Stimulated activated CD4-positive, alpha-beta T cell treated with anti-CD3 and anti-CD28 coated beads, Interleukin-1b, Interleukin-23, amount 100 ng/mL, for 1 hour (primary cell): Measurements from ENCODE around the gene PPIL6.

Source experiments
- DNase-seq, 2 donors: peaks; one replicate each; pipeline ENCODE4 v3.0.0-alpha.2; 2020; ENCODE audit warnings: low read depth in 2 of 2

Gene PPIL6

GRCh38 chr6:109440331-109441068 lies at the start of gene PPIL6, which contains the start of gene SMPD2:
PPIL6 (minus strand) TSS chr6:109440628; CDS start chr6:109440590, 38 bp downstream.
SMPD2 (plus strand) TSS chr6:109440724; CDS start chr6:109441122, 398 bp downstream.
- peak; percentile 45 to 60 for DNase-seq

DNA sequence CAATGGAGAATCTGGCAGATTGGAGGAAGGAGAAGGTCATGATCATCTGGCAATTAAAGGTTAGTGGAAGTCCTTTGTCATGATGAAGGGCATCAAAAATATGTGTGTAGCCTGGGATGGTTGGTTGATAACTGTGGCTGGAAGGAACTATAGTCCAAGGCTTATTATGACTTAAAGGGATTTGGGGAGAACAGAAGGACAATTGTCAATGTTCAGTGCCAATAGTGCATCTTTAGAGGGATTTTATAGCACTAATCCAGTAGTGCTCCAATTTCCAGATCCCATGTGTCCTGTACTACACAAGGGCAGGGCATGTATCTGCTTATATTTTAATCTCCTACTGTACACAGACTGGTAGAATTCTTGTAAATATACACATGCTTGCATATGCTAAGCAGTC lies 47.6 kb upstream of the PPIL6 start:
- DNase-seq = no peak

- DNase-seq = no peak
These were observed 45.6 kb upstream of the PPIL6 start for GRCh38 chr6:109486068-109486467.

GRCh38 chr6:109485266-109485935 lies 45.0 kb upstream of the PPIL6 start:
- no peak for DNase-seq

DNA sequence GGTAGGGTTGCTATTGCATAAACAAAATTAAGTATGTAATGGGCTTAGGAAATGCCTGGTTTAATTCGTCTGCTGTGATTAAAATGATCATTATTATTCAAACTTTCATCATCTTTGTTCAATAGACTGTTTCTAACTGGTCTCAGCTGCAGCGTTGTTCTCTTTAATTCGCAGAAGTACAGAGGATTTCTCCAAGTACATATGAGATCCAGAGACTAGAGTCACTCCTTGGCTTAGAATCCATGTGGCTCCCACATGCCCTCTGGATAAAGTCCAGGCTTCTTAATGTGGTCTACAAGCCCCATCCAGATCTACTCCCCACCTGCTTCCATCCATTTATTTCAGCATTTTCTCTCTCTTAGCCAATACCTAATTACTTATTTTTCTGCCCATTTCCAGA lies 43.7 kb upstream of the PPIL6 start:
- no peak for DNase-seq

DNA sequence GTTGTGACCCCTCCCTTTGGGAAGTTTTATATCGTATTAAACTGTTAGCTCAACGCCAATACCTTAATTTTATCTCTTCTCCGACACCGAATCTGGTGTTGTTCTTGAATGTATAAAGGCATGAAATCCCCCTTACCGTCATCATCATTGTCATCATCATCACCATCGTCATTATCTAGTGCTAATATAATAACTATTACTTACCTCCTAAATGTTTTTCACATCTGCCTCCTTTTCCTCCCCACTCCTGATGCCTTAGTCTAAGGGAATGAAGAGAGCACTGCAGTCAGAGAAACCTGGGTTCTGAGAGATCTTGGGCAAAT lies 43.3 kb upstream of the PPIL6 start:
- DNase-seq = no peak

DNA sequence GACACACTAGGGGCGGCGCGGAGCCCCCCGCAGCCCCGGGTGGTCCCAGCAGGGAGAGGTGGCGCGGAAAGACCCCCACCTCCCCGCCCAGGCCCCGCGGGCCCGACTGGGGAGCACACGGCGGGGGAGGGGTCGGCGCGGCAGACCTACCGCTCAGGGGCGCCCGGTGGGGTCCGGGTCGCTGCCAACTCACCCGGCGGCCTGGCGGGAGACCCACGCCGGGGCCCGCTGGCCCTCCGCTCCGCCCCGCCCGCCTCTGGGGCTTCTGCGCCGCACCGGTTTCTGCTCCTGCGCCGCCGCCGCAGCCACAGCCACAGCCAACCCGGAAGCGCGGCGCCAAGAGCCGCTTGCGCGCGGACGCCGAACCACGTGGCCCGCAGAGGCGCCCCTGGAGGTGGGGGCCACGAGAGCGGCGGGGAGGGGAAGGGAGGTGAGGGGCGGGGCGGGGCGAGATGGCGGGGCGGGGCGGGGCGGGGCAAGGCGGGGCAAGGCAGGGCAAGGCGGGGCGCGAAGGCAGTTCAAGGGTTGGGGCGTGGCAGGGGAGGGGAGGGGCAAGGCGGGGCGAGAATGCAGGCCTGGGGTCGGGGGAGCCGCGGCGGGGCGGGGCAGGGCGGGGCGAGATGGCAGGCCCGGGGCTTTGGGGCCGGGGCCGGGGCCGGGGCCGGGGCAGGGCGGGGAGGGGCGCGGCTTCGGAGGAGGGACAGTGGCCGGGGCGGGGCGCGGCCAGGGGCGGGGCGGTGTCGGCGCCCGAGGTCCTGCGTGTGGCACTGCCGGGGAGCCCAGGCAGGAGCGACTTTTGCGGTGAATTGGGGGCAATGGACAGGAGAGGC lies 42.7 kb upstream of the PPIL6 start, which contains the start of gene ZBTB24:
ZBTB24 (minus strand) TSS at position 315 of the 830 bp plus-strand sequence. CDS start 1,193 bp downstream, outside the sequence.
- DNase-seq = peak; percentile 69 to 71

- DNase-seq = no peak
These were observed 40.6 kb upstream of the PPIL6 start for GRCh38 chr6:109480993-109481480.

DNA sequence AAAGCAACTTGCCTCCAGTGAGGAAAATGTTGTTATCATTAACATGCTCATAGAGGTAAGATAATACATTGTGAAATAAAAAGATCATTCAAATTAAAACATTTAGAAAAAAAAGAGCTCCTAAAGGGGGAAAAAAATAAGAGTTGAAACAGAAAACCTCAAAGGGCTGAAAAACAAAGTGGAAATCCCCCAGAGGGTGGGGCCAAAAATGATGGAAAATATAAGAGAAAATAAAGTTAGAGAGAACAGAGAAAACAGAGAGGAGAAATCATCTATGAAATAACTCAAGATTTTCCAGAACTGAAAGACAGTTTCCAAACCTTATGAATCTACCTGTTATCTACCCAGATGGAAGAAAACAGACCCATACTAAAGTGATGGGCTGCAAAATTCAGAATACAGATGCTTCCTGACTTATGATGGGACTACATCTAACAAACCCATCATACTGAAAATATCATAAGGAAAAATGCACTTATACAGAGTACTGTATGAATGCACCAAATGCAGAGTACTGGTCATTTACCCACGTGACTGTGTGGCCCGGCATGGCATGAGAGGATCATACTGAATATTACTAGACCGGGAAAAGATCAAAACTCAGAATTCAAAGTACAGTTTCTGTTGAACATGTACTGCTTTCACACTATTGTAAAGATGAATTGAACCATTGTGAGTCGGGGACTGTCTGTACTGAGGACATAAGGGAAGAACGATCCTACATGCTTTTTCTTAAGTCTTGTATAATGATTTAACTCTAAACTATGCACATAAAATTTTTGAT lies 38.6 kb upstream of the PPIL6 start:
- DNase-seq = no peak

DNA sequence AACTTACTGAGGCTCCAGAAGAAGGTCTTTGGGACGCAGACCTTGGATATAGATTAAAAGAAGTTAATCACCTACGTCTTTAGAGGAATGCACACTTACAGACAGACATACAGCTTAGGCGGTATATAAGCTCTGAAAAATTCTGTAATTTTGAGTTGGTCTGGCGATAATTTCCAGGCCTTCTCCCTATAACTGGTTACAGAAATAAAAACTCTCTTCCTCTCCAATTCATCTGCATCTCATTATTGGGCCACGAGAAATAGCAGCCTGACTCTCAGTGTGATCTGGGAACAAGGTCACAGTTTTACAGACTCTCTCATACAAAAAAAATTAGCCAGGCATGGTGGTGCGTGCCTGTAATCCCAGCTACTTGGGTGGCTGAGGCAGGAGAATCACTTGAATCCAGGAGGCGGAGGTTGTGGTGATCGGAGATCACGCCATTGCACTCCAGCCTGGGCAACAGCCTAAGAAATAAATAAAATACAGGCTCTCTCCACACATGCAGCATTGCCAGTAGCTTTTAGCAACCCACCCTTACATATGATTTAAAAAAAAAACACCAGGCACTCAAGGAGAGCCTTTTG lies 37.9 kb upstream of the PPIL6 start:
- no peak for DNase-seq

GRCh38 chr6:109477725-109478124 lies 37.3 kb upstream of the PPIL6 start:
- no peak for DNase-seq

- no peak for DNase-seq
These were observed 36.8 kb upstream of the PPIL6 start for GRCh38 chr6:109477184-109477583.

DNA sequence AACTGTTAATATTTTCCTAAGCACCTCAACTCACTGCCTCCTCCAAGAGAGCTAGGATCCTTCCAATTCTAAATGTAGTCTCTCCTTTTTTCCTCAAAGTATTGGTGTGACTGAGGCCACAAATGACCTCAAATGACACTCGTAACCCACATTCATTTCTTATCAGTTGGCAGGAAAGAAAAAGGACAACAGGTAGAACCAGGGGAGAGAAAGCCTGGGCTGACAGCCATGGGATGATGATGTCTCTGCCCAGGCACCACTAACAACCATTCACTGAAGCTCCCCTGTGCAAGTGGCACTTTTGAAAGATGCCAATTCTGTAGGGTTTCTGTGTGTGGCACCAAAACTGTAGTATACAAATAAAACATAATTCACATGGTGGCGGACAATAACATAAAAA lies 35.2 kb upstream of the PPIL6 start:
- DNase-seq = no peak

GRCh38 chr6:109474995-109475394 lies 34.6 kb upstream of the PPIL6 start:
- DNase-seq = no peak

GRCh38 chr6:109473120-109473519 lies 32.7 kb upstream of the PPIL6 start:
- no peak for DNase-seq

DNA sequence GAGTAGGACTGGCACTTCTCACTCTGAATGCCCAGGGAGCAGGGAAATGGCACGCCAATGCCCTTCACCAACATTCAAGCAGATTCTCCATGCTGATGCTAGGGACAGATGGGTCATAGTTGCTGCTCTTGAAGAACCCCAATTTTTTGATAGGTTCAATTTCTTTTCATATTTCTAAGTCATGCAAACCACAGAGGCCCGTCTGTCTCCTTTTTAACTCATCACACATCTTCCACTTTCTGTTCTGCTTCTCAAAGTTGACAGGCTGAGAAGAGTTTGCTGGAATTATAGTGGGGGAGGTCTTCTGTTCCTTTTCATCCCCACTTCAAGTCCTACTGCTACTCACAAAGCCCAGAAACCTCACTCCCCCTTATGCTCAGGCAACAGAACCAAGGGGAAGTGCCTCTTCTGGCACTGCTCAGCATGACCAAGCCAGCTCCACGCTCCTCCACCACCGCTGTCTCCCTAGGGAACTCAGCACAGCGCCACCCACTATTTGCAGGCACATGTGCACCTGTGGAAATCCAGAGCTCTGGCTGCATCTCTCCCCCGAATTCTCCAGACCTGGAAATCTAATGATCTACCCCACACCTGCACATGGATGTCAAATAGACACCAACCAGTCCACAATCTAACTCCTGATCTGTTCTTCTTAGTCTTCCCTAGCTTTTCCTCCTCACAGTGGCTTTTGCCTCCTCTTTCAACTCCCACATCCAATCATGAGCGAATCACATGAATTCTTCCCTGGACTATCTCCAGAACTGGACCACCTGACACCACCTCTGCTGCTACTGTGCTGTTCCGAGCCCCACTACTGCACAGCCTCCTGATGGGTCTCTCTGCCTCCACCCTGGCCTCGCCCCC lies 31.9 kb upstream of the PPIL6 start:
- no peak for DNase-seq

DNA sequence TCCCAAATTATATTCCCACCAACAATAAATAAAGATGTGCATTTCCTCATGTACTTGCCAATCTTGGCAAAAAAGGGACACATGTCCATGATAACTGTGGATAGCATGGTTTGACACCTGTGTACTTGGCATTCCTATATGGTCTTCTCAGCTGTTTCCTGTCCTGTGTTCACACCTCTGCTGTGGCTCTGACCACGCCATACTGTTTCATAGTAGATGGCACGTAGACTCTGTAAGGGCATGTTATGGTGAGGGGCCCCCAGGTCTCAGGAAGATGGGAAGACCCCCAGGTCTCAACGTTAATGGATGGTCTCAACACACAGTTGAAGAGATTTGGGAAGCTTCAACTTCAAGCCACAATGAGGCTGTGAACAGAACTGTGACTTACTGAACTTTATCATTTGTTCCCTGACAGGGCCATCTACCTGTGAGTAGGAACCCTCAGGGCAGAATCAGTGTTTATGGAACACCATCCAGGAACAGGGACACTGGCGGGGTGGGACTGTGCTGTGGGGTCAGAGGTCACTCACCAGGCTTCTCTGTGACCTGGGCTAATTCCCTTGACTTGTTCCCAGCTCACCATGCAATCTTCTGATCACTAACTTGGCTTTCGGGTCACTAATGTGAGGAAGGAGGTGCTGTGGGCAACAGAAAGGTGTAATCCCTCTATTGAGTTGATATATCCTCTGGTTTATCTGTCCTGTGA lies 30.8 kb upstream of the PPIL6 start:
- no peak for DNase-seq

DNA sequence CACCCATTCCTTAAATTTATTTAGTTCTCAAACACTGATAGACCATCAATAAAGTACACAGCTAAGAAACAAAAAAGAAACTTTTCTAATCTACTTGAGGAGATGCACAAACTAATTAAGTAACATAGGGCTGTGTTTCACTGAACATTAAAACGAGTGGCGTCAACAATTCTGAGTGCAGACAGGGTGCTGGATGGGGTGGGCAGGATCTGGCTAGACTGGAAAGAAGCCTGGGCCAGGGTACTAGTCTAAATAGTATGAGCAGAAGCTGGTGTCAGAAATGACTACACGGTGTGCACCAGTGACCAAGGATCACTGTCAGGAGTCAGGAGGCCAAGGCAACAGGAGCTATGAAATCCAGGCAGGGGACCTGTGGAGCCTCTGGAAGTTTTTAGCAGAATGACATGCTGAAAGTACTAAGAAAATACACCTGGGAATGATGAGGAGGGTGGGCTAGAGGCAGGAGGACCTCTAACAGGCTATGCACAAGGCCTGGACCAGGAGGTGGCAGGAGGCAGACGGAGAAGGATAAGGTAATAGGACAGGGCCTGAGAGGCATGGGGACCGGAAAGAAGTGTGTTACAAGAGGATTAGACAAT lies 29.3 kb upstream of the PPIL6 start:
- no peak for DNase-seq

DNA sequence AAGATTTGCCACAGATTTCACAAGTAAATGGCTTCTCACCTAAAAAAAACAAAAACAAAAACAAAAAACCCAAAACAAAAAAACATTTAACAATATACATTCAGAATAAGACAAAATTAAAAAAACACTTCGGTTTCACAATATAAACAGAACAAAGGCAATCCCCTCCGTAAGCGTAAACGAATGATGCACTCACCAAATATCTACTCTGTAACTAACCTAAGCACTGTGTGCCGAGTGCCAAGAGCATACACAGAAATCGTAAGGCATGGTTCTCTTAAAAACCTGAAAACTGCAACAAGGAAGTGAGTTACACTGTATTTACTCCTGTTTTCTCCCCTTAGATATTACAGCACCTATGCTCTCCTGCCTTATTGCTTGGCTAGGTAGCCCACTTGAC lies 27.3 kb upstream of the PPIL6 start:
- DNase-seq = no peak
